Measurements from ENCODE around the gene NDUFC2. TPM values are rescaled to one million over a fixed set of nuclear protein-coding genes. Genes with fewer than 3 reads are reported as not detected.
A peak's percentile ranks its signal among the peaks of the same experiment; 100 is the strongest.

NDUFC2 gene
- total and polyA plus RNA-seq, 2 of the 13 experiments (the other 11 are each of a cell fraction or from before 2014, with no cell fraction given) = 256 to 363 TPM

DNA sequence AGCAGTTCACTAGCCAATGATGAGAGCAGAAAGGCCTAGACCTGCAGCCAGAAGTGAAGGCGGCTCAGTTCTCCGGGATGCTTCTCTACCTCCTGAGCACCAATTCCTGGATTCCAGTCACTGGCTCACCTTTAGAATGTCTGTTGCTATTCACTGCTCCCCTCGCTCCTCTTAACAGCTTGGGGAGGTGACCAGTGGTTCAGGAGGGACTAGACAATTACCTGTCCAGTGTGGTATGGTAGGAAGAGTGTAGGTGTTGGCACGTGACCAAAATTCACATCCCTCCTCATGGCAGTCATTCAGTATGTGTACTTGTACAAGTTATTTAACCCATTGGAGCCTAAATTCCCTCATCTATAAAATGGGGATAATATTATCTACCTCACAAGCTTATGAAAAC, 12.0 kb downstream of the NDUFC2 start (continued):
- TF ChIP-seq, protein P1, sequence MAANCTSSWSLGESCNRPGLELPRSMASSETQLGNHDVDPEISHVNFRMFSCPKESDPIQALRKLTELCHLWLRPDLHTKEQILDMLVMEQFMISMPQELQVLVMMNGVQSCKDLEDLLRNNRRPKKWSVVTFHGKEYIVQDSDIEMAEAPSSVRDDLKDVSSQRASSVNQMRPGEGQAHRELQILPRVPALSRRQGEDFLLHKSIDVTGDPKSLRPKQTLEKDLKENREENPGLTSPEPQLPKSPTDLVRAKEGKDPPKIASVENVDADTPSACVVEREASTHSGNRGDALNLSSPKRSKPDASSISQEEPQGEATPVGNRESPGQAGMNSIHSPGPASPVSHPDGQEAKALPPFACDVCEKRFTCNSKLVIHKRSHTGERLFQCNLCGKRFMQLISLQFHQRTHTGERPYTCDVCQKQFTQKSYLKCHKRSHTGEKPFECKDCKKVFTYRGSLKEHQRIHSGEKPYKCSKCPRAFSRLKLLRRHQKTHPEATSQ (CRISPR knock-in tag; IDR thresholded peaks at IDR 0.05; ENCODE audit: borderline replicate concordance) = no peak
- TF ChIP-seq POLR2G (IDR thresholded peaks at IDR 0.05; ENCODE audit: low read depth, low read length) (peak; percentile 64), PAF1 (CRISPR knock-in tag; IDR thresholded peaks at IDR 0.05) (peak; percentile 82; the same call in 1 of the 2 replicates), PAWR (CRISPR knock-in tag; IDR thresholded peaks at IDR 0.05; ENCODE audit: borderline replicate concordance) (no peak), POLR2AphosphoS5 (IDR thresholded peaks at IDR 0.05; ENCODE audit: low read depth, low read length) (peak; percentile 57), MXD4 (CRISPR knock-in tag; IDR thresholded peaks at IDR 0.05) (no peak), SRY (CRISPR knock-in tag; IDR thresholded peaks at IDR 0.05) (no peak), RBM22 (optimal IDR thresholded peaks at IDR 0.05; ENCODE audit: low read length) (peak; percentile 94), EEA1 (CRISPR knock-in tag; IDR thresholded peaks at IDR 0.05; ENCODE audit: borderline replicate concordance) (no peak)
- TF ChIP-seq, protein P2, sequence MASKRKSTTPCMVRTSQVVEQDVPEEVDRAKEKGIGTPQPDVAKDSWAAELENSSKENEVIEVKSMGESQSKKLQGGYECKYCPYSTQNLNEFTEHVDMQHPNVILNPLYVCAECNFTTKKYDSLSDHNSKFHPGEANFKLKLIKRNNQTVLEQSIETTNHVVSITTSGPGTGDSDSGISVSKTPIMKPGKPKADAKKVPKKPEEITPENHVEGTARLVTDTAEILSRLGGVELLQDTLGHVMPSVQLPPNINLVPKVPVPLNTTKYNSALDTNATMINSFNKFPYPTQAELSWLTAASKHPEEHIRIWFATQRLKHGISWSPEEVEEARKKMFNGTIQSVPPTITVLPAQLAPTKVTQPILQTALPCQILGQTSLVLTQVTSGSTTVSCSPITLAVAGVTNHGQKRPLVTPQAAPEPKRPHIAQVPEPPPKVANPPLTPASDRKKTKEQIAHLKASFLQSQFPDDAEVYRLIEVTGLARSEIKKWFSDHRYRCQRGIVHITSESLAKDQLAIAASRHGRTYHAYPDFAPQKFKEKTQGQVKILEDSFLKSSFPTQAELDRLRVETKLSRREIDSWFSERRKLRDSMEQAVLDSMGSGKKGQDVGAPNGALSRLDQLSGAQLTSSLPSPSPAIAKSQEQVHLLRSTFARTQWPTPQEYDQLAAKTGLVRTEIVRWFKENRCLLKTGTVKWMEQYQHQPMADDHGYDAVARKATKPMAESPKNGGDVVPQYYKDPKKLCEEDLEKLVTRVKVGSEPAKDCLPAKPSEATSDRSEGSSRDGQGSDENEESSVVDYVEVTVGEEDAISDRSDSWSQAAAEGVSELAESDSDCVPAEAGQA (IDR thresholded peaks at IDR 0.05; ENCODE audit: low read depth) = no peak
- TF ChIP-seq, protein P2 (CRISPR knock-in tag; IDR thresholded peaks at IDR 0.05; ENCODE audit: borderline replicate concordance) = no peak
- TF ChIP-seq, protein P3, sequence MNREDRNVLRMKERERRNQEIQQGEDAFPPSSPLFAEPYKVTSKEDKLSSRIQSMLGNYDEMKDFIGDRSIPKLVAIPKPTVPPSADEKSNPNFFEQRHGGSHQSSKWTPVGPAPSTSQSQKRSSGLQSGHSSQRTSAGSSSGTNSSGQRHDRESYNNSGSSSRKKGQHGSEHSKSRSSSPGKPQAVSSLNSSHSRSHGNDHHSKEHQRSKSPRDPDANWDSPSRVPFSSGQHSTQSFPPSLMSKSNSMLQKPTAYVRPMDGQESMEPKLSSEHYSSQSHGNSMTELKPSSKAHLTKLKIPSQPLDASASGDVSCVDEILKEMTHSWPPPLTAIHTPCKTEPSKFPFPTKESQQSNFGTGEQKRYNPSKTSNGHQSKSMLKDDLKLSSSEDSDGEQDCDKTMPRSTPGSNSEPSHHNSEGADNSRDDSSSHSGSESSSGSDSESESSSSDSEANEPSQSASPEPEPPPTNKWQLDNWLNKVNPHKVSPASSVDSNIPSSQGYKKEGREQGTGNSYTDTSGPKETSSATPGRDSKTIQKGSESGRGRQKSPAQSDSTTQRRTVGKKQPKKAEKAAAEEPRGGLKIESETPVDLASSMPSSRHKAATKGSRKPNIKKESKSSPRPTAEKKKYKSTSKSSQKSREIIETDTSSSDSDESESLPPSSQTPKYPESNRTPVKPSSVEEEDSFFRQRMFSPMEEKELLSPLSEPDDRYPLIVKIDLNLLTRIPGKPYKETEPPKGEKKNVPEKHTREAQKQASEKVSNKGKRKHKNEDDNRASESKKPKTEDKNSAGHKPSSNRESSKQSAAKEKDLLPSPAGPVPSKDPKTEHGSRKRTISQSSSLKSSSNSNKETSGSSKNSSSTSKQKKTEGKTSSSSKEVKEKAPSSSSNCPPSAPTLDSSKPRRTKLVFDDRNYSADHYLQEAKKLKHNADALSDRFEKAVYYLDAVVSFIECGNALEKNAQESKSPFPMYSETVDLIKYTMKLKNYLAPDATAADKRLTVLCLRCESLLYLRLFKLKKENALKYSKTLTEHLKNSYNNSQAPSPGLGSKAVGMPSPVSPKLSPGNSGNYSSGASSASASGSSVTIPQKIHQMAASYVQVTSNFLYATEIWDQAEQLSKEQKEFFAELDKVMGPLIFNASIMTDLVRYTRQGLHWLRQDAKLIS (CRISPR knock-in tag; IDR thresholded peaks at IDR 0.05) = no peak
- TF ChIP-seq, protein P4, sequence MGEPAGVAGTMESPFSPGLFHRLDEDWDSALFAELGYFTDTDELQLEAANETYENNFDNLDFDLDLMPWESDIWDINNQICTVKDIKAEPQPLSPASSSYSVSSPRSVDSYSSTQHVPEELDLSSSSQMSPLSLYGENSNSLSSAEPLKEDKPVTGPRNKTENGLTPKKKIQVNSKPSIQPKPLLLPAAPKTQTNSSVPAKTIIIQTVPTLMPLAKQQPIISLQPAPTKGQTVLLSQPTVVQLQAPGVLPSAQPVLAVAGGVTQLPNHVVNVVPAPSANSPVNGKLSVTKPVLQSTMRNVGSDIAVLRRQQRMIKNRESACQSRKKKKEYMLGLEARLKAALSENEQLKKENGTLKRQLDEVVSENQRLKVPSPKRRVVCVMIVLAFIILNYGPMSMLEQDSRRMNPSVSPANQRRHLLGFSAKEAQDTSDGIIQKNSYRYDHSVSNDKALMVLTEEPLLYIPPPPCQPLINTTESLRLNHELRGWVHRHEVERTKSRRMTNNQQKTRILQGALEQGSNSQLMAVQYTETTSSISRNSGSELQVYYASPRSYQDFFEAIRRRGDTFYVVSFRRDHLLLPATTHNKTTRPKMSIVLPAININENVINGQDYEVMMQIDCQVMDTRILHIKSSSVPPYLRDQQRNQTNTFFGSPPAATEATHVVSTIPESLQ (CRISPR knock-in tag; conservative IDR thresholded peaks at IDR 0.05) = no peak
